Fibroblast of the conjunctiva (primary cell): ENCODE data around the gene BMX.

ENCODE experiments used
- DNase-seq: peaks from one replicate; pipeline ENCODE4 v3.0.0-alpha.2; 2010; ENCODE audit warnings: low read depth

BMX gene

DNA sequence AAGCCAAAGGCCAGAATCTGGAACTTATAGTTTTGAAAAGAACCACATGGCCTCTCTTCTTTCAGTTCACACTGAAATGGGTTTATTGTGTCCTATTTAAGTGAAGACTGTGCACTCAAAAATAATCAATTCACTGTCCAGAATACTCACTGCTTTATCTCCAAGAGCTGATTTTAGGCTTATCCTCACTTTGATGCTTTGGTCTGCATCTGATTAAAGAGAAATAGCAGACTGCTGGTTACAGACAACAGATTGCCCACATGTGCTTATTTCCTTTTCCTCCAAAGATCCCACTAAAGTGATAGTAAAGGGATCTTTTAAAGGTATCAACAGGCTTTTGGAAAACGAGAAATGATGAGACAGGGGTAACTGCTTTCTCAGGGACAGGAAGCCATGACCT lies 69.5 kb downstream of the BMX start:
- no peak for DNase-seq

DNA sequence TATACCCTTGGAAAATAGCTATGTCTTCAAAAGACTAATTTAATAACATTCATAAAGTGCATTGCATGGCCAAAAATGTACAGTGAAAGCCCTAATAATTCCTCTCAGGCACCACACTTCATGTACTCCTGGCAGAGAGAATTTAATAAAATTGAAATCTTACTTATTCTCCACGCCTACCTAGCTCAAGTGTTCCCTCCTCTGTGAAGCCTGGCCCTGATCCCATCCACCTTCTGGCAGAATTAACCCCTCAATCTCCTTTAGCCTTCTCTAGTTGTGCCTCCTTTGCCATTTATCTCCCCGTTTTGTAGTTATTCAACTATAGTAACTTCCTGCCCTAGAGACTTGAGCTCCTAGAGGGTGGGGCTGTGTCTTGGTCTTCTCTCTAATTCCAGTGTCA lies 73.4 kb downstream of the BMX start:
- no peak for DNase-seq

DNA sequence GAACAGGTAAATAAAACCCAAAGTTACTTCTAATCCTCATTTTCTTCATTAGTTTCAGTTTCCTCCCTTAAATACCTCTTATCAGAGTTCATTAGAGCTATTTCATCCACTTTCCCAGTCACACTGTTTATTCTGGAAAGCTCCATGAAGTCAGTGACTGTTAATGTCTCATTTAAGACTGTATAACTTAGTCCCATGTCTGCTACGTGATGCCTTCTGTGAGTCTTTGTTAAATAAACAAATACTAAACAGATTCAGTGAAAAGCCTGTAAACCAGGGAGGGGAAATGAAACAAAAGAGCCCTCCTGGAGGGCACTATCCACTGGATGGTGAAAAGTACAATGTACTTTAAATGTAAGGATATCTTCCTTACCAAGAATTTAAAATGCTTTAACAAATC lies 75.4 kb downstream of the BMX start:
- DNase-seq = no peak

DNA sequence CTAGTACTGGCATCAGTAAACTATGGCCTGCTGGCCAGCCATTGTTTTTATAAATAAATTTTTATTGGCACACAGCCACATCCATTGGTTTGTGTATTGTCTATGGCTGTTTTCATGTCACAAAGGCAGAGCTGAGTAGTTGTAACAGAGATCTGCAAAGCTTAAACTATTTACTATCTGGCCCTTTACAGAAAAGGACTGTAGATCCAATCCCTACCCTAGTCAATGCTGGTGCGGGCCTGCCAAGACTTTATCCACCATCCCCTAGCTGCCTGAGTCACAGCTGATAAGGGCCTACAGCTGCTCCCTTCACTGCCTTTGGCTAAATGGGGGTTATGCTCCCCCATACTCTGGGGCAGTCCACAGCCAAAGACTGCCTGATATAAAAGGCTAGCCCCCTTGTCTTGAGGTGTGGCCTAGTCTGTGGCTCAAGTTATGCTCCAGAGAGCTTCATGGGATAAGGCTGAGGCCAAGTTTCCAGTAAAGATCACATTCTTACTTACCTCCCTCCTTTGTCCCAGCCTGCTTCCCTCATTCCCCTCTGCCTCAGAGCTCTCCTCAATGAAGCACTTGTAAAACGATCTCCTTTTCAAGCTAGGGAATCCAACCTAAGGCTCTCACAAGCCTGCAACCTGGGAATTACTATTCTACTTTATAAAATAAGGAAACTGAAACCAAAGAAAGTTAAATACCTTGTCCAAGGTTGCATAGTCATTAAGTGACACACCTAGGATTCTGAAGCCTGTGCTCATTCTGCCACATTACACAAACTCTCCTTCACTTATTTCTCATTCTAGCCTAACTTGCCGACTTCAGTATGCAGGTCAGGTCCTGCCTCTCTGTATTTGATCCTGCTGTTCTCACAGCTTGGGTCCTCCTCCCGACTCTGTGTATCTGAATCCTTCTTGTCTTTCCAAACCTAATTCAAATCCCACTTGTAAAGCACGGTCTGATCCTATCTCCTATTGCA lies 79.5 kb downstream of the BMX start:
- DNase-seq = no peak

DNA sequence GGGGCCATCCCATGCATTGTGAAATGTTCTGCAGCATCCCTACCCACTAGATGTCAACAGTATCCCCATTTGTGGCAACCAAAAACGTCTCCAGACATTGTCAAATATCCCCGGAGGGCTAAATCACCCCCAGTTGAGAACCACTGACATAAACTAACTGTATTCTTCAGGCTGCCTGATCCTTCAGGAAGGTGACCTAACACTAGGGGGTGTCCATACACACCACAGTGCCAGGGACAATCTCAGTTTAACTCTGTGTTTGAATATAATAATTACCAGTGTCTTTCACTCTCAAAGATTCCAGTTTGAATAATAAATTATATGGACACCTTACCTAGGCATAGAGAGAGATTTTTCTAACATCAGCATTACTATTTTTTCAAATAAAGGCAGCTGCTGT lies 93.8 kb downstream of the BMX start:
- no peak for DNase-seq

DNA sequence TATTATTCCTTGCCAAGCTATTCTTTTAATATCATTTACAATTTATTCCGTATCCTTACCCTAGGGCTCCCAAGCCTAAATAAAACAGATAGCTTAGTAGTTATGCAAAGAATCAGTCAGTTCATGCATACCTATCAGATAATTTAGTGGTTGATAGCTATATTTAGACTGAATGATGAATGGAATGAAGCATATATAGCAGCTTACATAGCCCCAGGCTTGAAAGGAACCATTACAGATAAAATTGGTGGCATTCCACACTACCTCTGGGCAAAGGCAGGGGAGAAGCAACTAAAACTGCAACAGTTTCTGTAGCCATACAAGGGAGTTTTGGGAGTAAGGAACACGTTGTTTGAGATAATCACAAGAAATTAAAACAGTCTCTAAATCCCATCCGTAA lies 97.4 kb downstream of the BMX start:
- DNase-seq = no peak

DNA sequence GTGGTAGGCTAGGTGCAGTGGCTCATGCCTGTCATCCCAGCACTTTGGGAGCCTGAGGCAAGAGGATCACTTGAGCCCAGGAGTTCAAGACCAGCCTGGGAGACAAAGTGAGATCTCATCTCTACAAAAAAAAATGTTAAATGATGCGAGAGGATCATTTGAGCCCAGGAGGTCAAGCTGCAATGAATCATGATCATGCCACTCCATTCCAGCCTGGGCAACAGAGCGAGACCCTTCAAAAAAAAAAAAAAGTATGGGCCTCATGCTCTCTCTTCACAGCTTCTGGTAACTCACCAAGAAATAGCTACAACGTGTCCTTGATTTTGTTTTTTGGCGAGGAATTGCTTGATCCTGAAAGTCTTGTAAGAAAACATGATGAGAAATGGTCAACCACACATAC lies 98.9 kb downstream of the BMX start:
- DNase-seq = no peak

DNA sequence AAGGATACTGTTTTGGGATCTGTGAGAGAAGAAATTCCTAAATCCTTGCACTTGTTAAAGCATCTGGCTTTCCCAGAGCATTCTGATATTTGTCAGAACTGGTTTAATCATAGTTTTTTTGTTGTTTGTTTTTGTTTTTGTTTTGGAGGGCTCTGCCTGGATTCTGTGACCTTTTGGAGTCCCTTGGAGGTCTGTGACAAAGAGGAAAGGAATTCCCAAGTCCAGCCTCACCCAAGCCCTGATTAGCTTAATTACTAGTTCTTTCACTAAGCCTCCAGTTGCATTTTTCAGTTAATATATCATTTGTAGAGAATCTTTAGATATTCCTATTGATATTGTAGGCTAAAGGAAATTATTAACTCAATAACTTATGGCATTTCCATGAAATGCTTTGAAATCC lies 99.4 kb downstream of the BMX start:
- DNase-seq = no peak

DNA sequence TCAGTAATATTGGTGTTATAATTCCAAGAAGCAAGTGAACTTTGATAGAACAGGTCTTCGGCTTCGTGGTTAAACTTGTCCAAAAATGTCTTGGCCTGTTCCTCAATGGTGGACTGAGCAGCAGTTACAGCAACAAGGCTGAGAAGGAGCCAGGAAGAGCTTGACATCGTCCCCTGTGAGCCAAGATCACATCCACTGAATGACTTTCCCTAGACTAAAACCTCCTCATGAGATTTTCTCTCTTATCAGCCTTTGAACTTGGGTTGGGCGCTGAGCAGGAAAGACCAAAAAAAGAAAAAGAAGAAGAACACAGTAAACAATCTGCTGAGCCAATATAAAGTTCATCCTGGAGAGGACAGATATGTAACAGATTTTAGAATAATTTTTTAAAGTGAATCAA lies 100.1 kb downstream of the BMX start, which contains the start of gene ACE2:
TSS of gene ACE2 (minus strand) at position 216 of the 400 bp plus-strand sequence. CDS start at position 167, 49 bp downstream.
- no peak for DNase-seq

DNA sequence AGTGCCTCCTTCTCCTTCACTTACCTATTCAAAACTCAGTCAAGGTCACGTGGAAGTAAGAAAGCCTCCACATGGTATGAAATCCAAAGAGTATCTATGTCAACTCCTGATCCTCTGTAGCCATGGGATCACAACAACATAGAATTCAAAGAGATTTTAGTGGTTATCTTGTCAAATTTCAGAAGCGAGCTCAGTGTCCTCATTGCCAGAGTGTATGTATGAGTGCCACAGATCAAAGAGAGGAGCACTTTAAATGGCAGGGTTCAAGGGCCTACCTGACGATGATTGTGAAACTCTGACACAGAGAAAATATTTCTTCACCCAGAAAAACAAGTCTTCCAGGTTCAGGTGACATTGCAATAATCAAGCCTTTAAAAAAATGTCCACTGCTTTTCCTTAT lies 101.3 kb downstream of the BMX start:
- no peak for DNase-seq

DNA sequence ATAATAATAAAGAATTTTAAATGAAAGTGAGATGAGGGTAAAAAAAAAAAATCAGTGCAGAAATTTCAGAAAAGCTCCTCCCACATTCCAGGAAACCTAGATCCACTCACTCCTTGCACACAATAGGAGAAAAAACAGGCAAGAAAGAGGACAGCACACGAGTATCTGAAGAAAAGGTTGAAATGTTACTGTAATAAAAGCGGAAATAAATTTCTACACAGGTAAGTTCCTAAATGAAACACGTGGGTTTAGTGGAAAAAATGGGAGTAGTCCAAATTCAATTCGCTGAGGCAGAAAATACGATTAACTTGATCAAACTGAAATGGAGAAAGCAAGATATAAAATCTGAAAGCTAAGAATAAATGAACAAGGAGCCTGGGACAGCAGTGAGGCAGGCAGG lies 102.2 kb downstream of the BMX start:
- no peak for DNase-seq

DNA sequence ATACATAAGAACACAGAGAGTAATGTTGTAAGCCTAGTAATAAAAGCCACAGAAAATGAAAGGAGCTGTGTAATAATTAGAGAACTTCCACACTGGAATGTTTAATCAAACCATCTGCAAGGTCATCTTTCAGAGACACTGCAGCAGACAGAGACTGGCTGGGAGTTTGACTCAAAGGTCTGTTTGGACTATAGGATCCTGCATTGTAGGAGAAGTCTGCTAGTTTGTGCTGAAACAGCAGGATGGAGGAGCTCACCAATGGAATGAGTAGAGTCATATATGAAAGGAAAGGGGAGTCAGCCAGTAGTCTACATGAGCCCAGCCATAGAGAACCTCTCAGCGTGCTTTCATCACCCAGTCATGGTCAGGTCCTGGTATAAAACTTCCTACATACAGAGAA lies 104.6 kb downstream of the BMX start:
- DNase-seq = no peak
